ENCODE data around the gene PLEK2. TPM values are rescaled to one million over a fixed set of nuclear protein-coding genes. Genes with fewer than 3 reads are reported as not detected.
"Not testable (repeated sequence)": the region's sequence is repeated elsewhere in the genome, so short reads cannot be mapped to it uniquely, and the experiment has no call there.

The PLEK2 gene
- polyA plus RNA-seq, 1 donor, result 1.2 TPM

DNA sequence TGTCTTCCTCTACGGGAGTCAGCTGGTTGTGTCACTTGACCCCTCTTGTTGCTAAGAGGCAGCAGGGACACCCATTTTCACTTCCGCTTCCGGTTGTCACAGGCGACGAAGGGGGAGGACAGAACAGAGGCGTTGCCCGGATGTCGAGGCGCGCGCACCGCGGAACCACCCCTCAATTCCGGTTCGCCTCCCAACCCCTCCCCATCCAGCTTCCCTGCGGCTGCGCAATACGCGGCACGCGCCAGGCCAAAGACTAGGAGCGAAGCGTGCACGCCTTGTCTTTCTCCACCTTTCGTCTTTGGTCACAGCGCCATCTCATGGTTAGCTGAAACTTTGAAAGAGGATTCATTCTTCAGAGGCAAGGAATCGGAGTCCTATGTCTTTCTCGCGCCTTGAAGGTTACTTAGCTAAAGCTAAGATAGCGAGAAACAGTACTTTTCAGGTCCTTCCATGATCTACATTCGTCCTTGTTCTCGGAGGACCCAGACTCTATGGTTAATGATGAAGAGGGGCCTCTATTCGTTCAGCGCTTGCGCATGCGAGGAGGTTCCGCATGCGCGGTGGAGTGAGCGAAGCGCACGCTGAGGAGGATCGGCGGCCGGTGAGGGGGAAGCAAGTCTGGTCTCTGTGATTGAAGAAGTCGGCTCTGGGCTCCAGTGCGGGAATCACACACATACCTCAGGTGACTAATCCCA is 52.0 kb downstream of the PLEK2 start, which contains the start of the genes ATP6V1D and EIF2S1:
Gene ATP6V1D (minus strand): TSS at position 30 of the 695 bp plus-strand sequence. CDS start 106 bp downstream, outside the sequence.
Gene EIF2S1 (plus strand): TSS at position 554 of the 695 bp plus-strand sequence. CDS start 4,440 bp downstream, outside the sequence.
- peak; percentile 98 for DNase-seq

DNA sequence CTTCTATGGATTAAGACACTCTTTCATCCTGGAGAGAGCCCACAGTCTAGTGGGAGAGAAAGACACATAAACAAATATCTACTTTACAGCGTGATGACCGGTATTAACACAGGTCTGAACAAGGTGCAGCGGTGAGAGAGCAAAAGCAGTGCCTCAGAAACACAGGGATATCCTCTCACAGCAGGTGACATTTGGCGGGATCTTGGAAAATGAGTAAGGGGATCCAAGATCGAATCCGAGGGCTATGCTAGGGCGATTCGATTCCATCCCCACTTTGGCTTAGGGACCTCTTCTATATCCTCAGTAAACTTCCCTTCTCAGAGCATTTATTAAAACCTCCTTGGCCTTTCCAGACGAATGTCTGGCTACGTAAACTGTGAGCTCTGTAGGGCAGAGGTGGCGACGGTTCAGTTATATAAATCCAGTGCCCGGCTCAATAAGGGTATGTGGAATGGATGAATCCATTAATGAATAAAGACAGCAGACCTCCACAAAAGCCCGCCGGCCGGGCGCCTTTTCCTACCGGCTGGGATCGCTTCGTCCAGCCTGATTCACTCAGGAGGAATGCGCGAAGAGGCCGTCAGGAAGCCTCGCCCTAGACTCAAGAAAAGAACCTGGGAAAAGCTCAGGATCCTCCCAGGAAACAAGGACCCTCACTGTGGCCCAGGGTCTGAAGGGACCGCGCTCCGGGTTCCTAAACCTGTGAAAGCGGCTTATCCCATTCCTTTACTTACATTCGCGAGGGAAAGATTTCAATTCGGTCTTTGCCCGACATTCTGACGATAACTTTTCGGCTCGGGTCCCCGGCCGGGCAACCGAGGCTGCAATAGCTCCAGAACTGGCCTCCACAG is 52.8 kb downstream of the PLEK2 start:
- DNase-seq, result peak; percentile 3

DNA sequence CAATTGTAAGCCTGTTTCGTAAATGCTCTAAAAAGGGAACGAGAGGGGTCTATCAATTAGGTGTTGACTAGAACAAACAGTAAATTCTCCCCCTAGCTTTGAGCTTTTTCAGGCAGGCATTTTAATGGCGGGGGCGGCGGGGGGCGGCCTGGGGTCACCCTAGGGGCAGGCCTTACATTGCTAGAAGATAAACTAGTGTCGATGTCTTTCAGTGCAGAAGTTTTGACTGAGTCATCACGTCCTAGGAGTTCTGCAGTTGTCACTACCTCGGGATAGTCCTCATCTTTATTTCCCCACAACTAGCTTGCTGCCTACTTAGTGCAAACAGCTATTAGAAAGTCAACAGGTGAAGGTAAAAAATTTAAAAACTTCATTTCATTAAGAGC is 54.0 kb downstream of the PLEK2 start:
- DNase-seq, result no peak

DNA sequence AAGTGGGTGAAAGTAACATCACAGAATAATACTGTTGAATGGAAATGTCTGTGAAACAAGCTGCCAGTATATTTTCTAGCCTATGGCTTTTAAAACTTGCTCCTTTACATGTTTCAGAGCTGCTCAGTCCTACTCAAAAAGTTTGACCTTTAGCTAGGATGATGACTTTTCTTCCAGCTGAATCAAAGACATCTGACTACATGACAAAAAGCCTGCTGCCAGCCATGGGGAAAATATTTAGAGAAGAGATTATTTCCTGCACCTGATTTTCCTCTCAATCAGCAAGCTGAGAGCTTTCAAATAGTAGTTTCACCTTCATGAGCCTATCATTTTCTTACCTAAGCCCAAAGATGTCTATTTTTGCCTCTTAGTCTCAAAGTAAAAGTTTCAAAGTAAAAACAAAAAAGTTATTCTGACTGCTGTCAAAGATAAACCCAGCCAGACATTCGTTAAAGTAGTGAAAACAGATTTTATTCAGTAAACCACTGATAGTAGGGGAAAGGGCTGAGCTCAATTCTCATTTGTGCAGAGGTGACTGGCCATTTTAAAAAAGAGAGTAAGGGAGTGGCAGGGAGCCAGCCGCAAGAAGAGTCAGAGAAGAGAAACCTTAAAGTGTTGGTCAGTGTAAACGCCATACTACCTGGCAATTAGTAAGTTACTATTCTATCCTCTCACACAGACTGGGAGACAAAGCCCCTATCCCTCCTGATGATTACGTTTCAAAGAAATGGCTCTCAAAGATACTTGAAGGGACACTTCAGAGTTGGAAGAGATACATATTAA is 54.6 kb downstream of the PLEK2 start:
- DNase-seq, result no peak

DNA sequence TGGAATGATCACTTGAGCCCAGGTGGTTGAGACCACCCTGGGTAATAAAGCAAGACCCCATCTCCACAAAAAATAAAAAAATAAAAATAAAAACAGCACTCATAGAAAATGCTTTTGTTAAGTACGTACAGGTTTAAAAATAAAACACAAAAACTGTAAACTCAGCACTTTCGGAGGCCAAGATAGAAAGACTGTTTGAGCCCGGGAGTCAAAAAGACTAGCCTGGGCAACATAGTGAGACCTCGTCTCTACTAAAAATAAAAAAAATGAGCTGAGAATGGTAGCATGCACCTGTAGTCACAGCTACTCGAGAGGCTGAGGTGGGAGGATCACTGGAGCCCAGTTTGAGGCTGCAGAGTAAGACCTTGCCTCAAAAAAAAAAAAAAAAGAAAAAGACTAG is 59.9 kb downstream of the PLEK2 start:
- DNase-seq, result no peak

DNA sequence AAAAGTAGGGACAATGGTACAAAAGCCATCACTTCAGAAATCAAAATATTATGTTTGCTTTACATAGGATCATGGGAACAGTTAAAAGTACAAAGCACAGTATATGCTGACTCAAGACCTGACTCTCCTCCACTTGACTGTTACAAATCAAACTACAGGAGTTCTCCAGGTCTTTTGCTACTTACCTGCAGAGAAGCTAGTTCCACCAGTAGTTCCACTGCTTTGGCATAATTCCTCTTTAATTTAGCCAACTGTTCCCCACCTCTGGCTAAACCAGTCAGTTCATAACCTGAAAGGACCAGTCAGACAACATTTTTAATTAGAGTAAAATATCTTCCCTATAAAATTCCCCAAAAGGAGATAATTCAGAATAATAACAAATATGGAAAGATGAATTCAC is 66.4 kb downstream of the PLEK2 start:
- no peak for DNase-seq

DNA sequence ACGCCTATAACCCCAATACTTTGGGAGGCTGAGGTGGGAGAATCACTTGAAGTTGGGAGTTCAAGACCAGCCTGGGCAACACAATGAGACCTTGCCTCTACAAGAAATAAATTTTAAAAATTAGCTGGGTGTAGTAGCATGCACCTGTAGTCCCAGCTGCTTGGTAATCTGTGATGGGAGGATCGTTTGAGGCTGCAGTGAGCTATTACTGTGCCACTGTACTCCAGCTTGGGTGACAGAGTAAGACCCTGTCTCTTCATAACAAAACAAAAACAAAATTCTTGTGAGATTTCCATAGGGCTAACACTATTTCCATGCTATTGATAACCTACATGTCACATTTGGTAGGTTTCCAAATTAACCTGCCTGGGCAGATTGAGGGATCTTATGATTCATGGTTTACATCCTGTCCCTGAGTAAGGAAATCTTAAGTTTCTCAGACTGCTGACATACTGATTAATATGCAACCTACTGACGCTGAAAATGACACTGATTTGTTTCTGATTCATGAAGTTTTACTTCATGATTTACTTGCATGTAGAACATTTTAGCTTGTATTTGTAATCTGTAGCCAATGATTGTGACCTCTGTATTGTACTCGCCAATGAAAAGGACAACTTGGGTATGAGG is 68.2 kb downstream of the PLEK2 start:
- DNase-seq, result no peak

DNA sequence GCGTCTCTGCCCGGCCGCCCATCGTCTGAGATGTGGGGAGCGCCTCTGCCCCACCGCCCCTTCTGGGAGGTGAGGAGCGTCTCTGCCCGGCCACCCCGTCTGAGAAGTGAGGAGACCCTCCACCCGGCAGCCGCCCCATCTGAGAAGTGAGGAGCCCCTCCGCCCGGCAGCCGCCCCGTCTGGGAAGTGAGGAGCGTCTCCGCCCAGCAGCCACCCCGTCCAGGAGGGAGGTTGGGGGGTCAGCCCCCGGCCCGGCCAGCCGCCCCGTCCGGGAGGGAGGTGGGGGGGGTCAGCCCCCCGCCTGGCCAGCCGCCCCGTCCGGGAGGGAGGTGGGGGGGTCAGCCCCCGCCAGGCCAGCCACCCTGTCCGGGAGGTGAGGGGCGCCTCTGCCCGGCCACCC is 70.7 kb downstream of the PLEK2 start:
- not testable (repeated sequence) for DNase-seq

Other genes with a start within 250 kb of the PLEK2 start
- 1.5 TPM for gene GARIN2, start 222.7 kb downstream of the PLEK2 start, polyA plus RNA-seq (ENCODE audit: insufficient read length)
- 144 TPM for gene PALS1, start 170.7 kb downstream of the PLEK2 start, polyA plus RNA-seq (ENCODE audit: insufficient read length)
- gene ATP6V1D, start 52.4 kb downstream of the PLEK2 start, polyA plus RNA-seq (ENCODE audit: insufficient read length), result 140 TPM
- gene EIF2S1, start 51.8 kb downstream of the PLEK2 start, polyA plus RNA-seq (ENCODE audit: insufficient read length), result 103 TPM
- 2.6 TPM for gene TMEM229B, start 76.6 kb upstream of the PLEK2 start, polyA plus RNA-seq (ENCODE audit: insufficient read length)
- 87.7 TPM for gene PLEKHH1, start 121.1 kb upstream of the PLEK2 start, polyA plus RNA-seq (ENCODE audit: insufficient read length)
- gene PIGH, start 188.1 kb upstream of the PLEK2 start, polyA plus RNA-seq (ENCODE audit: insufficient read length), result 46.9 TPM
- 11.9 TPM for gene ARG2, start 207.8 kb upstream of the PLEK2 start, polyA plus RNA-seq (ENCODE audit: insufficient read length)

All from left kidney (tissue), 2 donors.